Hepatocyte (in vitro differentiated cells): Measurements from ENCODE around the gene PCBP3.

ENCODE experiments used
- EZH2 ChIP-seq: fragments of 200-600 bp; sonication (generic); IDR thresholded peaks from 2 replicates; pipeline ENCODE4 v1.6.1; 2016; ENCODE audit warnings: antibody characterized with exemption, mild to moderate bottlenecking, borderline replicate concordance
- EZH2phosphoT487 ChIP-seq: fragments of 200-600 bp; sonication (generic); IDR thresholded peaks from one replicate; pipeline ENCODE4 v1.6.1; 2018; ENCODE audit warnings: antibody characterized with exemption, mild to moderate bottlenecking, low read depth, moderate library complexity; ENCODE audit not compliant: unreplicated experiment, severe bottlenecking
- TF ChIP-seq, protein P1 (sequence below): fragments of 200-600 bp; sonication (generic); IDR thresholded peaks from 2 replicates; pipeline ENCODE4 v1.5.1; 2016; ENCODE audit warnings: antibody characterized with exemption, mild to moderate bottlenecking; ENCODE audit not compliant: poor library complexity

DNA sequence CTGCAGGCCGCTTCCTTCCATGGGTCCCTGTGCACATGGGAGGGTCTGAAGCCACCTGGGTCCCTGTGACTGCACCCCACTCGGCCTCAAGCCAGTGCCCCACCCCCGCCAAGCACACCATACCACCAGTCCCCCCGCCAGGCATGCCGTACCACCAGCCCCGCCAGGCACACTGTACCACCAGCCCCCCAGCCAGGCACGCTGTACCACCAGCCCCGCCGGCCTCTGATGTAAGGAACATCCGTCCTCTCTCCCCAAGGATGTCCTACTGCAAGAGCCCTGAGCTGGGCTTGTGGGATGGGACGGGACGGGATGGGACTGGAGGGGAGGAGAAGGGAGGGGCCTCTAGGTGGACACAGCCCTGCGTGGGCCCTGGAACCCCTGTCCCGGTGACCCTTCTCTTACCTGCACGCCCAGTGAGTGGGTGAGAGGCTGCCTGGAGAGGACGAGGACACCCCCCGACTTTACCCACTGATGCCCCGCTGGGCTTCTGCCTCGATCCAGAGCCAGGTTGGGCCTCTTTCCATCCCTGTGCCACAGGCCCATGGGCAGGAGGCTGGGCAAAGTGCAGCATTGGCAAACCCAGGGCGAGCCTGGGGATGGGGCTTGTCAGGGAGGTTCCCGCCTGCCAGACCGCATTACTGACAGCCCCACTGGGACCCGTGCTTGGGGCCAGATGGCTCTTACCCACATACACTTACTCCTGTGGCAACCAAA, 297.3 kb downstream of the PCBP3 start:
- TF ChIP-seq, protein P1, sequence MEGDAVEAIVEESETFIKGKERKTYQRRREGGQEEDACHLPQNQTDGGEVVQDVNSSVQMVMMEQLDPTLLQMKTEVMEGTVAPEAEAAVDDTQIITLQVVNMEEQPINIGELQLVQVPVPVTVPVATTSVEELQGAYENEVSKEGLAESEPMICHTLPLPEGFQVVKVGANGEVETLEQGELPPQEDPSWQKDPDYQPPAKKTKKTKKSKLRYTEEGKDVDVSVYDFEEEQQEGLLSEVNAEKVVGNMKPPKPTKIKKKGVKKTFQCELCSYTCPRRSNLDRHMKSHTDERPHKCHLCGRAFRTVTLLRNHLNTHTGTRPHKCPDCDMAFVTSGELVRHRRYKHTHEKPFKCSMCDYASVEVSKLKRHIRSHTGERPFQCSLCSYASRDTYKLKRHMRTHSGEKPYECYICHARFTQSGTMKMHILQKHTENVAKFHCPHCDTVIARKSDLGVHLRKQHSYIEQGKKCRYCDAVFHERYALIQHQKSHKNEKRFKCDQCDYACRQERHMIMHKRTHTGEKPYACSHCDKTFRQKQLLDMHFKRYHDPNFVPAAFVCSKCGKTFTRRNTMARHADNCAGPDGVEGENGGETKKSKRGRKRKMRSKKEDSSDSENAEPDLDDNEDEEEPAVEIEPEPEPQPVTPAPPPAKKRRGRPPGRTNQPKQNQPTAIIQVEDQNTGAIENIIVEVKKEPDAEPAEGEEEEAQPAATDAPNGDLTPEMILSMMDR = no peak
- TF ChIP-seq EZH2phosphoT487 = no peak
- no peak for TF ChIP-seq EZH2
